MM.1S (cell line): ENCODE data around the gene ARHGAP4.

Experiments used
- DNase-seq: peaks from one replicate; pipeline ENCODE4 v3.0.0-alpha.2; 2015
- H2AFZ ChIP-seq: fragments of 300-600 bp; sonication (generic); 2 replicates; pipeline ENCODE4 v1.6.0; 2016; ENCODE audit warnings: antibody characterized with exemption, low read length
- H3F3A ChIP-seq: fragments of 300-600 bp; sonication (generic); 2 replicates; pipeline ENCODE4 v1.6.1; 2016; ENCODE audit warnings: mild to moderate bottlenecking, antibody characterized with exemption, low read length, moderate library complexity, mixed read lengths; ENCODE audit not compliant: insufficient read depth
- H3K27ac ChIP-seq: fragments of 300-600 bp; sonication (generic); 2 replicates; pipeline ENCODE4 v1.5.1; 2016; ENCODE audit warnings: mild to moderate bottlenecking, low read length
- H3K27me3 ChIP-seq: fragments of 300-600 bp; sonication (generic); replicated peaks from 2 replicates; pipeline ENCODE4 v1.6.0; 2016; ENCODE audit warnings: low read length; ENCODE audit not compliant: insufficient read depth
- H3K36me3 ChIP-seq: fragments of 300-600 bp; sonication (generic); replicated peaks from 2 replicates; pipeline ENCODE4 v1.6.1; 2016; ENCODE audit warnings: mild to moderate bottlenecking, low read length, mixed read lengths; ENCODE audit not compliant: insufficient read depth
- H3K4me1 ChIP-seq: fragments of 300-600 bp; sonication (generic); 2 replicates; pipeline ENCODE4 v1.6.1; 2016; ENCODE audit warnings: low read length, mixed read lengths
- H3K4me2 ChIP-seq: fragments of 300-600 bp; sonication (generic); 2 replicates; pipeline ENCODE4 v1.6.0; 2016; ENCODE audit warnings: low read depth, low read length
- H3K4me3 ChIP-seq: fragments of 300-600 bp; sonication (generic); 2 replicates; pipeline ENCODE4 v1.5.1; 2016; ENCODE audit warnings: low read length, mixed read lengths
- H3K79me2 ChIP-seq: fragments of 300-600 bp; sonication (generic); 2 replicates; pipeline ENCODE4 v1.6.1; 2016; ENCODE audit warnings: mixed run types, low read length, mixed read lengths
- H3K9ac ChIP-seq: fragments of 300-600 bp; sonication (generic); 2 replicates; pipeline ENCODE4 v1.6.1; 2016; ENCODE audit warnings: low read length, mixed read lengths
- H3K9me2 ChIP-seq: fragments of 300-600 bp; sonication (generic); replicated peaks from 2 replicates; pipeline ENCODE4 v1.6.1; 2016; ENCODE audit warnings: mild to moderate bottlenecking, low read length, mixed read lengths; ENCODE audit not compliant: insufficient read depth
- H3K9me3 ChIP-seq: fragments of 300-600 bp; sonication (generic); replicated peaks from 2 replicates; pipeline ENCODE4 v1.6.1; 2016; ENCODE audit warnings: mild to moderate bottlenecking, low read length, mixed read lengths; ENCODE audit not compliant: insufficient read depth
- H4K20me1 ChIP-seq: fragments of 300-600 bp; sonication (generic); 2 replicates; pipeline ENCODE4 v1.6.1; 2016; ENCODE audit warnings: mild to moderate bottlenecking, low read length, moderate library complexity, mixed read lengths; ENCODE audit not compliant: insufficient read depth
- EZH2 ChIP-seq: fragments of 300-600 bp; sonication (generic); optimal IDR thresholded peaks from 2 replicates; pipeline ENCODE3; 2017; ENCODE audit warnings: low read depth, mild to moderate bottlenecking, antibody characterized with exemption, low read length, mixed read lengths
- EZH2phosphoT487 ChIP-seq: fragments of 300-600 bp; sonication (generic); IDR thresholded peaks from 2 replicates; pipeline ENCODE4 v1.6.1; 2018; ENCODE audit warnings: antibody characterized with exemption, low read length
- TF ChIP-seq, protein P1 (sequence below): fragments of 300-600 bp; sonication (generic); IDR thresholded peaks from 2 replicates; pipeline ENCODE4 v1.5.1; 2016; ENCODE audit warnings: antibody characterized with exemption, low read length, mixed read lengths

ARHGAP4 gene

DNA sequence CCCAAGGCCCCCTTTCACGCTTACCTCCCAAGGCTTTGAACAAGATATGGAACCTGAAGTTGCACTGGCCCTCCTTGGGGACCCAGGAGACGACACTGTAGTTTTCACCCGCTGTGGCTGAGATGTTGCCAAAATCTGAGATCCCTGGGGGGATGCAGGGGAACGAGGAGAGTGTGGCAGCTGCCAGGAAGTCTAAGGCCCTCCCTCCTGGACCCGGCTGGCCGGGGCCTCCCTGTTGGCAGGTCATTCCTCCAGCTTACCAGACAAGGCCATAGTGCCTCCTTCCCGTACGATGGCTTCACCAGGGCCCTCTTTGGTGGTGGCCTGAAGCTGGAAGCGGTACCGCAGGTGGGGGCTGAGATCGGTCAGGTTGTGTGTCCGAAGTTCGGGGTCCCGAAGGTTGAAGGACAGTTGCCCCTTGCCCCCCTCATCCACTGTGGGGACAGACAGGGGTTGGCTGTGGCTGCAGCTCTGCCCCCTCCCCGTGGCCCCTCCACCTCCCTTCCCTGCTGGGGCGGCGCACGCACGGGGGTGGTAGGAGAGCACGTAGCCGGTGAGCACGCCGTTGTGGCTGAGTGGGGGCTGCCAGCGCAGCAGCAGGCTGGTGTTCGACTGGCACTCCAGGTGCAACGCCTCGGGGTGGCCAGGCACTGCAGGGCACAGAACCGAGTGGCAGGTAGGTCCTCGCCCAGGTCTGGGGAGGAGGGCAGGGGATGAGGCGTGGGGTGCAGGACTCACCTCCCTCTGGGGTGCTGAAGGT is 61.3 kb downstream of the ARHGAP4 start:
- Histone ChIP-seq H3K36me3 (no peaks in the 10 kb centered on the region), H3K4me1 (no peaks in the 10 kb centered on the region), H2AFZ (no peak overlapping the region), H3K4me3 (no peak overlapping the region), H3K9me2 (no peaks in the 10 kb centered on the region), H4K20me1 (no peaks in the 10 kb centered on the region), H3F3A (no peaks in the 10 kb centered on the region), H3K79me2 (no peaks in the 10 kb centered on the region), H3K4me2 (no peak overlapping the region), H3K9me3 (no peaks in the 10 kb centered on the region), H3K27me3 (peaks cover 62% of the 10 kb centered on the region), H3K27ac (no peak overlapping the region), H3K9ac (no peak overlapping the region)
- DNase-seq: no peak
- TF ChIP-seq EZH2 (no peak), EZH2phosphoT487 (no peak)
- TF ChIP-seq, protein P1, sequence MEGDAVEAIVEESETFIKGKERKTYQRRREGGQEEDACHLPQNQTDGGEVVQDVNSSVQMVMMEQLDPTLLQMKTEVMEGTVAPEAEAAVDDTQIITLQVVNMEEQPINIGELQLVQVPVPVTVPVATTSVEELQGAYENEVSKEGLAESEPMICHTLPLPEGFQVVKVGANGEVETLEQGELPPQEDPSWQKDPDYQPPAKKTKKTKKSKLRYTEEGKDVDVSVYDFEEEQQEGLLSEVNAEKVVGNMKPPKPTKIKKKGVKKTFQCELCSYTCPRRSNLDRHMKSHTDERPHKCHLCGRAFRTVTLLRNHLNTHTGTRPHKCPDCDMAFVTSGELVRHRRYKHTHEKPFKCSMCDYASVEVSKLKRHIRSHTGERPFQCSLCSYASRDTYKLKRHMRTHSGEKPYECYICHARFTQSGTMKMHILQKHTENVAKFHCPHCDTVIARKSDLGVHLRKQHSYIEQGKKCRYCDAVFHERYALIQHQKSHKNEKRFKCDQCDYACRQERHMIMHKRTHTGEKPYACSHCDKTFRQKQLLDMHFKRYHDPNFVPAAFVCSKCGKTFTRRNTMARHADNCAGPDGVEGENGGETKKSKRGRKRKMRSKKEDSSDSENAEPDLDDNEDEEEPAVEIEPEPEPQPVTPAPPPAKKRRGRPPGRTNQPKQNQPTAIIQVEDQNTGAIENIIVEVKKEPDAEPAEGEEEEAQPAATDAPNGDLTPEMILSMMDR: no peak

DNA sequence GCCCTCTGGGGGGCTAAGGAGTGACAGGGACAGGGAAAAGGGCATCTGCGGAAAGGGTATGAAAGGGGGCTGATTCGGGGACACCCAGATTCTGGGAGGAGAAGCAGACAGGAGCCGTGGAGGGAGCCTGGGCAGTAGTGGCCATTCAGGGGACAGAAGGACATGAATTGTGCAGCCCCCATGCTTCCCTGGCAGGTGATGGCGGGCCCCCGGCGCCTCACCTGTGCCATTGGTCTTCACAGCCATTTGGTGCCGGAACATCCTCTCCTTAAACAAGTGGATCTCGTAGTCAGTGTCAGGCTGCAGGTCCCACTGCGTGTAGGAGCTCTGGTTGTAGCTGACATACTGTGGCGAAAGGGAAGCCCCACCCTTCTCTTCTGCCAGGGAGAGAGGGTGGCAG is 62.0 kb downstream of the ARHGAP4 start:
- H4K20me1 ChIP-seq: no peaks in the 10 kb centered on the region
- H3K4me1 ChIP-seq: no peaks in the 10 kb centered on the region
- no peaks in the 10 kb centered on the region for H3K36me3 ChIP-seq
- no peak for DNase-seq
- H3F3A ChIP-seq: no peaks in the 10 kb centered on the region
- no peaks in the 10 kb centered on the region for H3K9me2 ChIP-seq
- TF ChIP-seq EZH2 (no peak), EZH2phosphoT487 (no peak)
- TF ChIP-seq, protein P1: no peak
- peaks cover 61% of the 10 kb centered on the region for H3K27me3 ChIP-seq
- no peaks in the 10 kb centered on the region for H3K9me3 ChIP-seq
- H2AFZ ChIP-seq: no peak overlapping the region
- H3K9ac ChIP-seq: no peak overlapping the region
- no peak overlapping the region for H3K4me2 ChIP-seq
- no peak overlapping the region for H3K27ac ChIP-seq
- no peaks in the 10 kb centered on the region for H3K79me2 ChIP-seq
- no peak overlapping the region for H3K4me3 ChIP-seq

DNA sequence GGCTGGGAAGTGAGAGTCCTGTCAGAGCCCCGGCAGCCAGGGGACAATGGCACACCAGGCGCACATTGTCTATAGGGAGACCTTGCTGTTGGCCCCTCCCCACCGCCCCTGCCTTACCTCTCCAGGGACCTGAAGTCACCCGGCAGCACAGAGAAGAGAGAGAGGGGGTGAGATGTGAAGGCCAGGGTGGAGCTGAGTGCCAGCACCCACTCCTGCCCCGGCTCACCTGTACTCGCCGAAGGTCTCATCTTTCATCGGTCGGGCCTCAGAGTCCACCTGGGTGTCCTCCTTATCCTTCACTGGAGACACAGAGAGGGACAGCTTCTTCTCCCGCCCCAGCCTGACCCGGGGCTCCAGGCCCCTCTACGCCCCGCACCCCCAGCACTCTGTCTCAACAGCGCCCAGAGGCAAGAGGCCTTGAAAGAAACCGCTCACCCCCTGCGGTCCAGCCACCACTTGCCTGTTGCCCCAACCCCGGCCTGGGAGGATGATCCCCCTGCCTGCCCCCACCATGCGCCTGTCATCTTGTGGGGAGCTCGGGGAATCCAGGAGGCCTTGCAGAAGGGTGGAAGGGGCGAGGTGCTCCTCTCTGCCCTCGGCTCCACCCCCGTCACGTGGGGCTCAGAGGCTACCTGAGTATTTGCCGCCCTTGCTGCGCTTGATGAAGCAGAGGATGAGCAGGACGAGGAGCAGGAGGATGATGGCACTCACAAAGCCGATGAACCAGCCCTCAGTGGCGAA is 62.6 kb downstream of the ARHGAP4 start:
- Histone ChIP-seq H3K4me3 (no peak overlapping the region), H3K9ac (no peak overlapping the region), H3K36me3 (no peaks in the 10 kb centered on the region), H3K27me3 (peaks cover 68% of the 10 kb centered on the region), H3K9me2 (no peaks in the 10 kb centered on the region), H4K20me1 (no peaks in the 10 kb centered on the region), H3K9me3 (no peaks in the 10 kb centered on the region), H3K79me2 (no peaks in the 10 kb centered on the region), H3K27ac (no peak overlapping the region), H3K4me2 (no peak overlapping the region), H2AFZ (no peak overlapping the region), H3K4me1 (no peaks in the 10 kb centered on the region), H3F3A (no peaks in the 10 kb centered on the region)
- no peak for DNase-seq
- TF ChIP-seq EZH2phosphoT487 (no peak), EZH2 (no peak)
- TF ChIP-seq, protein P1: no peak
